ENCODE results near the gene MEGF6. TPM values are rescaled to one million over a fixed set of nuclear protein-coding genes. Genes with fewer than 3 reads are reported as not detected.

Gene MEGF6
- total and polyA plus RNA-seq, 2 of the 8 experiments (the other 6 are each of a cell fraction or from before 2014, with no cell fraction given): 4.1 to 14.8 TPM

- DNase-seq (ENCODE audit: low read depth in 1 of 2, low spot score in 2 of 2) (no peak), FAIRE-seq (no peak)
- Histone ChIP-seq H2BK15ac (ENCODE audit: low read length) (peak overlapping the region; percentile 46; the same call in 1 of the 2 replicates), H3K14ac (ENCODE audit: insufficient read length) (no peak overlapping the region), H3K56ac (replicated peaks; ENCODE audit: insufficient read length, low read depth, low read length) (no peak overlapping the region), H4K91ac (replicated peaks; ENCODE audit: insufficient read length, low read length) (no peak overlapping the region), H3K4me1 (replicated peaks in 1 of 4; ENCODE audit: control insufficient read depth in 3 of 4, insufficient read depth in 4 of 4, low read length in 3 of 4) (peaks cover 0 to 37% (median 22%) of the 10 kb centered on the region in 4 experiments; a peak in 6 of 7 replicates), H2BK5ac (ENCODE audit: low read depth, low read length) (peak overlapping the region; percentile 44; the same call in 1 of the 2 replicates), H4K5ac (ENCODE audit: insufficient read length, low read depth, low read length) (peak overlapping the region; percentile 12), H3K9ac (replicated peaks in 1 of 4; ENCODE audit: extremely low read depth in 1 of 4, low read depth in 3 of 4, low read length in 3 of 4) (no peak overlapping the region), H2BK12ac (ENCODE audit: low read depth, low read length) (peak overlapping the region; percentile 5; the same call in 1 of the 2 replicates), H2BK20ac (ENCODE audit: low read length) (0 out of 2 replicates have a peak overlapping the region, but pooled peaks have one; percentile 18), H3K4me3 (ENCODE audit: extremely low read depth in 1 of 4, insufficient read depth in 2 of 4, low read depth in 3 of 4, low read length in 4 of 4) (no peak overlapping the region), H3K9me3 (ENCODE audit: insufficient read depth in 2 of 2, low read depth in 1 of 2, low read length in 1 of 2) (no peaks in the 10 kb centered on the region; a peak in 1 of 4 replicates), H3K79me1 (ENCODE audit: low read depth, low read length) (peaks cover 2% of the 10 kb centered on the region), H4K8ac (ENCODE audit: extremely low read depth, insufficient read depth, low read length) (no peak overlapping the region; the same call in none of the 2 replicates), H3K27ac (ENCODE audit: low read depth, low read length) (no peak overlapping the region), H2BK120ac (replicated peaks; ENCODE audit: low read depth, low read length) (no peak overlapping the region), H3K23me2 (ENCODE audit: low read depth, low read length) (peaks cover 19% of the 10 kb centered on the region; the same call in 1 of the 2 replicates), H2AFZ (ENCODE audit: low read length) (no peak overlapping the region), H3K36me3 (ENCODE audit: control insufficient read depth in 2 of 4, insufficient read depth in 4 of 4, low read length in 3 of 4) (no peaks in the 10 kb centered on the region; a peak in 1 of 8 replicates), H3K4ac (replicated peaks; ENCODE audit: insufficient read length, low read depth, low read length) (no peak overlapping the region), H3K23ac (ENCODE audit: insufficient read length) (no peak overlapping the region), H3K27me3 (replicated peaks in 1 of 4; ENCODE audit: control insufficient read depth in 3 of 4, extremely low read depth in 1 of 4, insufficient read depth in 3 of 4, low read length in 3 of 4) (peaks cover 3 to 16% (median 12%) of the 10 kb centered on the region in 4 experiments), H4K20me1 (replicated peaks in 1 of 2; ENCODE audit: control insufficient read depth in 1 of 2, insufficient read depth in 2 of 2, low read length in 2 of 2) (peaks cover 0 to 10% of the 10 kb centered on the region in 2 experiments), H3K4me2 (ENCODE audit: insufficient read depth in 1 of 2, low read depth in 2 of 2, low read length in 2 of 2) (peak overlapping the region in 1 of 2 experiments; percentile 92; a peak in 2 of 4 replicates), H3K79me2 (ENCODE audit: control insufficient read depth in 1 of 2, insufficient read depth in 2 of 2, low read length in 2 of 2) (peaks cover 0 to 14% of the 10 kb centered on the region in 2 experiments; a peak in 3 of 4 replicates), H3K18ac (ENCODE audit: extremely low read depth, low read length) (peak overlapping the region; percentile 78), H2AK5ac (ENCODE audit: low read depth, low read length) (peak overlapping the region; percentile 40; the same call in 1 of the 2 replicates)
- 83% methylated on average over 19 of the region's 22 CpGs; no CpG with 5 or more reads in 1 of the 2 experiments for WGBS, 2 experiments (ENCODE audit: extremely low coverage in 1 of 2, insufficient coverage in 1 of 2, insufficient read length in 1 of 2, insufficient replicate concordance in 2 of 2, low coverage in 1 of 2, low lambda C conversion rate in 2 of 2, missing lambda C conversion rate in 1 of 2)
- TF ChIP-seq TAF7 (optimal IDR thresholded peaks at IDR 0.05; ENCODE audit: borderline replicate concordance, low read depth, low read length): no peak
- no peak for TF ChIP-seq PHF8 (conservative IDR thresholded peaks at IDR 0.05; ENCODE audit: low read depth, low read length)
- TF ChIP-seq CEBPB (IDR thresholded peaks at IDR 0.05; ENCODE audit: low read depth, low read length): no peak
- TF ChIP-seq ASH2L (IDR thresholded peaks at IDR 0.05; ENCODE audit: low read length): no peak
- CTCF ChIA-PET (ENCODE audit: partially characterized antibody): interaction anchor here (0.7 to 6.4 kb wide), 12 partner anchors 8 to 156 kb away, joined by 3 to 84 read pairs (median 5); no protein-coding TSS in a partner anchor
- POLR2A ChIA-PET (ENCODE audit: partially characterized antibody): interaction anchor here (1.2 kb wide), 1 partner anchor 11 kb away, joined by 4 read pairs; no protein-coding TSS in a partner anchor
Measured at GRCh38 chr1:3609016-3609768, 2.1 kb downstream of the MEGF6 start.

All from H1 (cell line).